ENCODE data around the gene ZBED3.

The ZBED3 gene

GRCh38 chr5:77076961-77077828 is 9.9 kb downstream of the ZBED3 start:
- DNase-seq (ENCODE audit: low read depth), result peak; percentile 35

DNA sequence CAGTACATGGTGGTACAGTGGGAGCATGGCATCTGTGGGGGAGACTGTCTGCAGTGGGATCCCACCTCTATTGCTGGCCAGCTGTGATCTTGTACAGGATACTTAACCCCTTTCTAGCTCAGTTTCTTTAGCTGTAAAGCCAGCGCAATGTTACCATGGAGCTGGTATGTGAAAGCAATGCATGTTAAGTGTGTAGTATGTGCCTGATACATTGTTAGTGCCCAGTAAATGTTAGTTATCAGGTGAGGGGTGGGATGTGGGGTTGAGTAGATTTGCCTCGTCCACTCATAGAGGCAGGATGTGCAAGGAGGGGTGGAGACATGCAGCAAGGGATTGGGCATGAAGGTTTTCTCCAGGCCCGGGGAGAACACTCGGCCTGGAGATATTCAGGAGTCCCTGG is 12.3 kb downstream of the ZBED3 start:
- no peak for DNase-seq (ENCODE audit: low read depth)

DNA sequence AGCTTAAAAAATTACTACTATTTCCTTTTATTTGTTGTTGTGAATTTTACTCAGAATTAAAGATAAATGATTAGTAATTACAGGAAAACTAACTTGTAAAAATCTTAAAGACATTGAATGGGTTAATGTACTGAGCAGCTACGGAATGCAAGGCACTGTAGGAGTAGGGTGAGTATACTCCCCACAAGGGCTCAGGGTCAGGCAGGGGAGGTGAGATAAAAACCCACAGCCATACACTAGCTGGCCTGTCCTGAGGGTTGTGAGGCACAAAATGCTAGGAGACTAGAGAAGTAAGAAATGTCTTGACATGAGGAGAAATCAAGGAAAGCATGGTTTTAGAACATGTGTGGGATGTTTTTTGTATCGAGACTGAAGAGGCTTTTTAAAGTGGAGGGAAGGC is 13.4 kb downstream of the ZBED3 start:
- no peak for DNase-seq (ENCODE audit: low read depth)

DNA sequence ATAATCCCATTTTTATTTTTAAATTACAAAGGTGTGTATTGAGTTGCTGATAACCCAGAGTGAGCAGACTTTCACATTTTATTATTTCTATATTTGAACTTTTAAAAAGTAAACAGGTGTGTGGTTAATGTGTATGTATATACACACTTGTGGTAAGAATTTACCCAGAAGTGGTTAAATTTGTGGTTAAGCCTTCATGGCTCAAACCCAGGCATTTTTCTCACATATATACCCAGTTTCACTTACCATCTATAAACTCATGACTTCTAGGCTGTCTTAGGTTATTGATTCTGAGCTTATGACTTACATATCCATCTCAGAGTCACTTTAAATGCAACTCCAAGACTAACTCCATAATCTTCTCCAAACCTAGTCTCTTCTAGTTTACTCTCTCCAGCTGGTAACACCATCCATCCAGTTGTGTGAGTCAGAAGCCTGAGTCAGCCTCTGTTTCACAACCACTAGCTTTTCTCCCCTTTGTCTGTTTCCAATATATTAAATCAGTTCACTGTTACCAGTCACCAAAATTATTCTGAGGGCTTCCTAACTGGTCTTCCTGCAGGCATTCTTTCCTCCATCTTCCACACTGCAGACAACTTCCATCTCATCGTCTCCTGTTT is 20.2 kb downstream of the ZBED3 start:
- DNase-seq (ENCODE audit: low read depth), result no peak

DNA sequence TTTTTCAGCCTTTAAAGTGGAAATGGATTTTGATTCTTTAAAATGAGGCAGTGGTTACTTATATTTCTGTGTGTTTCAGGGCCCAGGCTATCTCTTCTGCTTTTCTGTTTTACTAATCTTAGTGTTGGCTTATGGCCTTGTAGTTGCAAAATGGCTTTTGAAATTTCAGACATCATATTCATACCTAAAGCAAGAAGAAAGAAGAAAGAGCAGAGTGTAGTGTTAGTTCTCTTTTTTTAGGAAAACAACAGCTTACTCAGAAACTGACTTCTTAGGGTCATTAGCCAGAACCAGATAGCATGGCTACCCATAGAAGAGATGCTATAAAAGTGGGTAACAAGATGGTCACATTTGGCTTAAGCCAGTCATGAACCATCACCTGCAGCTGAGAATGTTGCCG is 20.9 kb downstream of the ZBED3 start:
- no peak for DNase-seq (ENCODE audit: low read depth)

DNA sequence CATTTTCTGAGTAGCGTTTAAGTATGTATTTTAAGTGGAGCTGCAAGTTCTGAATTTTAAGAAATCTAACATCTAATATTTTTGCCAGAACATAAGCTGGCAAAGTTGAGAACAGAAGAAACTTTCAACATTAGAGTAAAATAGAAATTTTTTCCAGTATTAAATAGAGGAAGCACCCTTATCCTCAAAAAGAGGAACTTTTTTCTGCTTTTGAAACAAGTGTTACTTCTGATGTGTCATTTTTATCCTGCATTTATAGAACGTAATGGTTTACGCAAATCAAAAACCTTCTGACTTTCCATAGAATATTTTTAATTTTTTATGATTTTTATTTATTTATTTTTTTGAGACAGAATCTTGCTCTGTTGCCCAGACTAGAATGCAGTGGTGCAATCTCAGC is 21.8 kb downstream of the ZBED3 start:
- DNase-seq (ENCODE audit: low read depth), result no peak

- no peak for DNase-seq (ENCODE audit: low read depth)
These were observed 23.0 kb downstream of the ZBED3 start for GRCh38 chr5:77064040-77064439.

DNA sequence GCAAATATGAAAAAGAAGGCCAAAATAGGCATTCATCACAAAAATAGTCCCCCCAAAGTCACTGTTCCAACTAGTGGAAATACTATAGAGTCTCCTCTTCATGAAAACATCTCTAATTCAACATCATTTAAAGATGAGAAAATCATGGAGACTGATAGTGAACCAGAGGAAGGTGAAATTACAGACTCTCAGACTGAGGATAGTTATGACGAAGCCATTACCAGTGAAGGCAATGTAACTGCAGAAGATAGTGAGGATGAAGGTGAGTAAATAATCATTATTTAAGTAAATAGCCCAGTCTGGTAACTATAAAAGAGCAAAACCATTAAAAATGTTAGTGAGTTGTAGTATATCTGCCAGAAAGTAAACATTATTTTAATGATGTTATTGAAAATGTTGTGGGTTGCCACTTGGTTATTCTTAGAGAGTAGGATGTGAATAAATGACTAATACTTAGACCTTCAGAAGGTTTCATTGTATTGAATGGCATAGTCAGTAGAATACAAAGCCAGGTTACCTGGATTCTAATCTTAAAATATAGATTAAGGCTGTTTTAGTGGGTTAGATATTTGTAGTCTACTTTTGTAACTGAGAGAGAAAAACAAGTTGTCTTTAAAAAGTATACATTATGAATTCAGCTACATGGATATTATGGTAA is 40.5 kb downstream of the ZBED3 start:
- DNase-seq (ENCODE audit: low read depth), result no peak

- DNase-seq (ENCODE audit: low read depth), result no peak
These were observed 51.1 kb downstream of the ZBED3 start for GRCh38 chr5:77035950-77036349.

- DNase-seq (ENCODE audit: low read depth), result no peak
These were observed 53.7 kb downstream of the ZBED3 start for GRCh38 chr5:77033338-77033737.

DNA sequence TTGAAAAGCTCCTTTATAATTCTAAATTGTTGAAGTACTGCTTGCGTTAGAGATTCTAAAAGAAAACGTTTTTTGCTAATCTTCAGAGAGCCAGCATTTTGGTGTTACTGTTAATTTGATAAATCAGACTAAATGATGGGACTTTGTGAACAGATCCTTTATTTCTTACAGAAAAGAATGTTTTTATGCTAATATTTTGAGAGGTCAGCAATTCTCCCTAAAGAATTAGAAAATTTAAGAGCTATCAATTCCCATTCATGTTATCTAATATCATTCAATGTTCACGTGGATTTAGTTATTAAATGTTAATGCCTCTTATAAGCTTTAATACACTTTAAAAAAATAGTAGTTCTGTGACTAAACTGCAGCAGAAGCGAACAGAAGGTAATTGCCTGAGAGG is 54.5 kb downstream of the ZBED3 start:
- no peak for DNase-seq (ENCODE audit: low read depth)

DNA sequence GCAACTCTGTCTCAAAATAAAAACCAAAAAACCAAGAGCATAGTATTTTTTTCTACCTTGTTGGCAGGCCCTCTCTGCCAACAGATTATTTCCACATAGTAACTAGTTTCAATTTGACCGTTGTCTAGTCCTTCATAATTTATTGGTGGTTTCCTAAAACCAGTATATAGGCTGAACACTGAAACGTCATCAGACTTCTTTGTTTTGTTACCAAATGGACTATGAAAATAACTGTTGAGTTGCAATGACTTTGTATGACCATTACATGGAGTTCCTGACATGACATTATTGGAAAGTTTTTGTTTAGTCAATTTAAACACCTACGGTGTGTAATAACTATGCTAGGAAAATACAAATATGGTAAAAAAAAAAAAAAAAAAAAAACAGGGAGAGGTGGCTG is 55.2 kb downstream of the ZBED3 start:
- DNase-seq (ENCODE audit: low read depth), result no peak

- DNase-seq (ENCODE audit: low read depth), result peak; percentile 84
These were observed 56.7 kb downstream of the ZBED3 start, which contains the start of gene AGGF1 for GRCh38 chr5:77030097-77031071. TSS of gene AGGF1 (plus strand) at chr5:77030404. CDS start at chr5:77030767, 363 bp downstream.

- DNase-seq (ENCODE audit: low read depth), result no peak
These were observed 57.7 kb downstream of the ZBED3 start for GRCh38 chr5:77029376-77029885.

DNA sequence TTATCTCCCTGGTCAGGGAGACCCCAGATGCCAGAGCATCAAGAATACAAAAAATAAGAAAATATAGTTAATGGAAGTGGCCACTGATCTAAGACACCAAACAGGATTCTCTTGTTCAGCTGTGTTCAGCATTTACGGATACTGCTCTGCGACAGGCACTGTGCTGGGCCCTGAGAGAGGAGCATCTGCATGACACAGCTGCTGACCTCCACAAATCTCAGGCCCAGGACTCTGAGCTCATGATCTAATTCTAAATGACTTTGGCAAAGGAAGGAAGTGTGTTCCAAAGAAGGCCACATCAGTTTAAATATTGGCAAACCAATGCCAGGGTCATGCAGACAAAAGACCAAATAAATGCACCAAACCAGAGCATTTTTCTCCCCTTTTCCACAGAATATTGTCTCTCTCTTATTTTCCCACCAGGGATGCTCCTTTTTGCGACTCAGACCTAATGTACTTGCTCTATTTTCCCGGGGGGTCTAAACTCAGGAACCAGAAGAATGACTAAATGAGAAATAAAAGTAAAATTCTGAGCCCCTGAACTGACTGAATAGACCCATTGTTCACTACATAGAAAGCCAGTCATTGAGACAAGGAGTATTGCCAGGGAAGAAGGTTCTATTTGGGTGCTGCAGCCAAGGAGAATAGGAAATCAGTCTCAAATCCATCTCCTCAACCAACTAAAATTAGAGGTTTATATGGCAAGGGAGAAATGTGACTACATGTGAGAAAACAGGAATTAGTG is 58.3 kb downstream of the ZBED3 start:
- DNase-seq (ENCODE audit: low read depth), result no peak

DNA sequence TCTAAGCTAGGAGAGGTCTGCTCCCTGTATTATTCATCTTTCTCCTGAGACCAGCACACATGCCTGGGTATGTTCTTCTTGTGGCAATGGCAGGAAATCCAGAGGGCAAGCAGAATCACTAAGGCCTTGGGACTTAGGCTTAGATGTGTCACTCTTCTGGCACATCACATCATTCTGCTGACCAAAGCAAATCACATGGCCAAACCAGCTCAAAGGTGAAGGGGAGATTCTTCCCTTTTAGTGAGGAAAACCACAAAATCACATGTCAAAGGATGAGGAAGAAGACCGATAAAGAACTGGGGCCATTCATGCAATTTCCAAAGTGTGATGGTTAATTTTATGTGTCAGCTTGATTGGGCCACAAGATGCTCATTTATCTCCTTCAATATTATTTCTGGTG is 62.6 kb downstream of the ZBED3 start:
- DNase-seq (ENCODE audit: low read depth), result no peak

DNA sequence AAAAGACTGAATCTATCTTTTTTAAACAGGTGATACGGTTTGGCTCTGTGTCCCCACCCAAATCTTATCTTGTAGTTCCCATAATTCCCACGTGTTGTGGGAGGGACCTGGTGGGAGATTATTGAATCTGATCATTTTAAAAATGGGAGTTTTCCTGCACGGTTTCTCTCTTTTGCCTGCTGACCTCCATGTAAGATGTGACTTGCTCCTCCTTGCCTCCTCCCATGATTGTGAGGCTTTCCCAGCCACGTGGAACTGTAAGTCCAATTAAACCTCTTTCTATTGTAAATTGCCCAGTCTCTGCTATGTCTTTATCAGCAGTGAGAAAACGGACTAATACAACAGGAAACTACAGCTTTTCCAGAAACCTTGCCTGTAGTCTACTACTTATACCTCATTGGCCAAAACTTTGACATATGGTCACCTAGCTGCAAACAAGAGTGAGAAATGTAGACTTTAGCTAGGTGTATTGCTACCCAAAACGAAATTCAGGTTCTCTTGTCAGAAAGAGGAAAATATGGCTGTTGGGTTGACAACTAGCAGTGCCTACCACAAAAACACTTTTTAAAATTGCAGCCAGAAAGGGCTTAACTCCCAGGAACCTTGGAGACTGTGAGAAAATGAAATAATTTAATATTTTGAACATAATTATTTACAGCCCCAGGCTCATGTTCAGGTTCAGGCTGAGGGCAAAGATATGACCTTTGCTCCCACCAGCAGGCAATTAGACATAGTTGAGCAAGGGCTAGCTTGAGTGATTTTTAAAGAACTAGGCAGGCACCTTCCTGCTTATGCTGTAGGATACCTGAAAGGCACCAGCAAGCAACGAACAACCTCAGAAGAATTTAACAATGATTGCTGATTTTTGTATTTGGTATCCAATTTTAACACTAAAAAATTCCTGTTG is 64.3 kb downstream of the ZBED3 start:
- no peak for DNase-seq (ENCODE audit: low read depth)

Measured in activated T-helper 1 cell treated with Interleukin-2 at 50 U/mL for 16 hours (primary cell).